Panc1 (cell line): Measurements from ENCODE around the gene CELA2B. TPM values are rescaled to one million over a fixed set of nuclear protein-coding genes. Genes with fewer than 3 reads are reported as not detected.

Experiments
- ATAC-seq: fragments of 200-7000 bp; cut with Tn5 transposase; 2 replicates; pipeline ENCODE4 v1.9.1; 2020; ENCODE audit warnings: mild to moderate bottlenecking, moderate library complexity
- BruUV-seq: library from RNA; stranded (reverse); fragments of 400-500 nt; replicated peaks from 2 replicates; lab custom pipeline; 2021; lab: Mats Ljungman, UMichigan
- CTCF ChIA-PET: fragments of 300-600 bp; sonication (Branson Sonifier 250); formaldehyde crosslinking; loops from one replicate; lab custom pipeline; 2022; ENCODE audit warnings: antibody characterized with exemption; lab: Charles Lee
- POLR2A ChIA-PET: fragments of 300-600 bp; sonication (Branson Sonifier 250); formaldehyde crosslinking; loops from one replicate; lab custom pipeline; 2022; ENCODE audit warnings: antibody characterized with exemption; lab: Charles Lee
- DNase-seq: peaks from one replicate; pipeline ENCODE4 v3.0.0-alpha.2; 2010; ENCODE audit warnings: low read depth, low spot score
- H3K27ac ChIP-seq: 2 replicates; pipeline ENCODE4 v1.5.1; 2011; ENCODE audit warnings: mild to moderate bottlenecking, low read length, inconsistent platforms
- H3K27me3 ChIP-seq: fragments of 200-500 bp; sonication (Bioruptor generic); 2 replicates; pipeline ENCODE4 v1.6.0; 2014; ENCODE audit warnings: low read length, inconsistent platforms; ENCODE audit not compliant: control insufficient read depth, insufficient read depth
- H3K36me3 ChIP-seq: fragments of 200-500 bp; sonication (Bioruptor generic); 2 replicates; pipeline ENCODE4 v1.5.1; 2014; ENCODE audit warnings: inconsistent platforms, mild to moderate bottlenecking, low read length, moderate library complexity; ENCODE audit not compliant: control insufficient read depth, insufficient read depth
- H3K4me1 ChIP-seq: 2 replicates; pipeline ENCODE4 v1.5.1; 2011; ENCODE audit warnings: inconsistent platforms, mild to moderate bottlenecking, low read length, moderate library complexity; ENCODE audit not compliant: control insufficient read depth, insufficient read depth
- H3K4me3 ChIP-seq, 2 experiments: 2 replicates each; pipeline ENCODE4 v1.5.1; 2011 to 2012; ENCODE audit warnings: low read depth in 2 of 2, low read length in 2 of 2, mild to moderate bottlenecking in 2 of 2, inconsistent platforms in 1 of 2, moderate library complexity in 1 of 2
- H3K9me3 ChIP-seq: fragments of 200-500 bp; sonication (Bioruptor generic); 2 replicates; pipeline ENCODE4 v1.5.1; 2014; ENCODE audit warnings: low read depth, mild to moderate bottlenecking, inconsistent platforms, low read length, moderate library complexity; ENCODE audit not compliant: control insufficient read depth, insufficient read depth
- CTCF ChIP-seq: fragments of 450-650 bp; IDR thresholded peaks from 2 replicates; pipeline ENCODE4 v1.5.1; 2017; ENCODE audit warnings: mild to moderate bottlenecking
- POLR2AphosphoS5 ChIP-seq: IDR thresholded peaks from 2 replicates; pipeline ENCODE4 v1.6.1; 2012; ENCODE audit warnings: mild to moderate bottlenecking, low read depth, low read length, moderate library complexity
- REST ChIP-seq, 2 experiments: IDR thresholded peaks; 2 replicates each; pipeline ENCODE4 v1.6.1; 2011 to 2012; ENCODE audit warnings: low read depth in 2 of 2, control low read depth in 1 of 2, low read length in 1 of 2, mild to moderate bottlenecking in 1 of 2, moderate library complexity in 1 of 2; ENCODE audit not compliant: insufficient read depth in 1 of 2
- SIN3A ChIP-seq: IDR thresholded peaks from 2 replicates; pipeline ENCODE4 v1.6.1; 2012; ENCODE audit warnings: low read depth, mild to moderate bottlenecking, low read length, moderate library complexity, borderline replicate concordance; ENCODE audit not compliant: insufficient read depth
- TCF7L2 ChIP-seq: IDR thresholded peaks from 2 replicates; pipeline ENCODE4 v1.6.1; 2011; ENCODE audit warnings: mild to moderate bottlenecking, low read depth, low read length, inconsistent platforms
- in situ Hi-C: cut with HindIII; loops from 2 replicates; pipeline ENCODE4 v1.10.0; 2016; ENCODE audit warnings: low sequenced_read_pairs, low pct_unique_long_range_greater_than_20kb
- intact Hi-C: fragments of 100-400 bp; cut with micrococcal nuclease; formaldehyde crosslinking; loops from one replicate; pipeline ENCODE4 v1.10.0; 2022; ENCODE audit not compliant: unreplicated experiment
- total RNA-seq: library from RNA; stranded (reverse); gene quantifications from one replicate; pipeline ENCODE4 v1.2.1, GENCODE V29; 2021; ENCODE audit not compliant: unreplicated experiment

CELA2B gene
- total RNA-seq, 1 experiment from 2014 or later, result not detected

- no peaks in the 10 kb centered on the region for H3K4me1 ChIP-seq
- DNase-seq (no peak), ATAC-seq (no peak)
- no peak overlapping the region for H3K4me3 ChIP-seq
- no peaks in the 10 kb centered on the region for H3K36me3 ChIP-seq
- H3K27ac ChIP-seq, result no peak overlapping the region
- POLR2A ChIA-PET, result no interaction called here
- H3K27me3 ChIP-seq, result no peaks in the 10 kb centered on the region
- BruUV-seq, result no TSS peak
- intact Hi-C loops (no loop called here), in situ Hi-C loops (no loop called here)
- CTCF ChIA-PET, result no interaction called here
- no peaks in the 10 kb centered on the region for H3K9me3 ChIP-seq
- TF ChIP-seq CTCF (no peak), REST (IDR thresholded peaks at IDR 0.05; ENCODE audit: insufficient read depth in 1 of 2, low read depth in 2 of 2, low read length in 1 of 2) (no peak), POLR2AphosphoS5 (no peak), TCF7L2 (no peak), SIN3A (no peak)
These were observed 21.6 kb upstream of the CELA2B start for GRCh38 chr1:15454256-15454655.

GRCh38 chr1:15455522-15455921, 20.4 kb upstream of the CELA2B start:
- DNase-seq, result no peak
- Histone ChIP-seq H3K27me3 (no peaks in the 10 kb centered on the region), H3K4me3 (no peak overlapping the region), H3K36me3 (no peaks in the 10 kb centered on the region), H3K4me1 (no peaks in the 10 kb centered on the region), H3K27ac (no peak overlapping the region), H3K9me3 (no peaks in the 10 kb centered on the region)
- in situ Hi-C loops, result no loop called here
- CTCF ChIA-PET, result no interaction called here
- no peak for TF ChIP-seq CTCF
- TF ChIP-seq REST (IDR thresholded peaks at IDR 0.05; ENCODE audit: insufficient read depth in 1 of 2, low read depth in 2 of 2, low read length in 1 of 2), result no peak
- TF ChIP-seq TCF7L2, result no peak
- no peak for TF ChIP-seq SIN3A
- TF ChIP-seq POLR2AphosphoS5, result no peak
- intact Hi-C loops, result no loop called here
- no peak for ATAC-seq
- POLR2A ChIA-PET, result no interaction called here
- BruUV-seq, result no TSS peak
